CD4-positive, alpha-beta T cell treated with Interleukin-6 for 4 hours (primary cell): ENCODE data around the gene CORO1C.
"Not testable (repeated sequence)": the region's sequence is repeated elsewhere in the genome, so short reads cannot be mapped to it uniquely, and the experiment has no call there.

Source experiments
- DNase-seq: peaks from one replicate; pipeline ENCODE4 v3.0.0-alpha.2; 2020; ENCODE audit warnings: mixed read lengths

Gene CORO1C

DNA sequence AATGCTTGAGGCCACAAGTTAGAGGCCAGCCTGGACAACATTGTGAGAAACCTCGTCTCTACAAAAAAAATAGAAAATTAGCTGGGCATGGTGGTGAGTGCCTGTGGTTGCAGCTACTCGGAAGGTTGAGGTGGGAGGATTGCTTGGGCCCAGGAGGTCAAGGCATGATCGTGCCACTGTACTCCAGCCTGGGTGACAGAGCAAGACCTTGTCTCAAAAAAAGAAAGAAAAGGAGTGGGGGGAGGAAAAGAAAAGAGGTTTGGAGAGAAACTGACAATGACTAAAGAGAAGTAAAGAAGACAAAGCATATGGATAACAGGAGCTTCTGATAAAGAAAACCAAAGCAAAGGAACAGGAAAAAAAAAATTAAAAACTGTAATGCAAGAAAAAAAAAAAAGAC, 60.2 kb downstream of the CORO1C start:
- DNase-seq, result no peak

DNA sequence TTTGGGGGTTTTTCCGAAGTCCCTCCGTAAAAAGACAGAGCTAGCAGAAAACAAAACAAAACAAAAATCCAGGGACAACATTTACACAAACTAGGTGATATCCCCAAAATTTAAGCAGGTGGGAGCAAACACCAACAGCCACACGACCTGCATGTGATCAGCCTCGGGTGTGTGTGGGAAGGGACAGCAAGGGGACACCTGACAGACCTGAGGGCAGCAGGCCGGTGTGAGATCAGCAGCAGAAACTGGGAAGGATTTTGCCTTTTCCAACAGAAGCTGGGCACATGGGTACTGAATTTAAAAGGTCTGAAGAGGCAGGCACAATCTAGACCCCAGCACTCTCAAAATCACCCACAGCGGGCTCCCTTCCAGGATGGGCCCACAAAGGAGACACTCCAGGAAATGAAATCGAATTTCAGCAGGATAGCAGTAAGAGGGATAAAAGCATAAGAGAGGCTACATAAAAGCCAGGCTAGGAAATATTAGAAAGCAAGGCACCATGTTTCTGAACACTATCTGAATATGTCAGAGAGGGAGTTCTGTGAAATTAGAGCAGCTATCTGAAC, 61.2 kb downstream of the CORO1C start:
- DNase-seq, result no peak

DNA sequence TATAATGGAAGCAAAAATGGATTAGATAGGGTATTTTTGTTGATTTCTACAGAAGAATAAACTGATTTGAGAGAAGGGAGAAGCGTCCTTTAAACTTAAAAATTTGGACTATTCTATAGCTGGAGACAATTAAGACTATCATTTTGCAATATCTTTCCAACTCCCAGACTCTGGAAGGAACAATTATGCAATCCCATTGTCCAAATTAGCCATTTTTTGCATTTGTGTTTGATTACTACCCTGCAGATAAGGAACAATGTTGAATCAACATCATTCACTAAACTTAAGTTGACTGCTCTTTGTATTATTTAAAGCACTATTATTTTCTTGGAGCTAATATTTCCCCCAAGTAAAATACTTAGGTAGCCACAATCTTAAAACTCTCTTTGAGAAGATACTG, 62.8 kb downstream of the CORO1C start:
- no peak for DNase-seq

GRCh38 chr12:108668063-108668462, 63.3 kb downstream of the CORO1C start:
- DNase-seq, result no peak

- DNase-seq, result no peak
Measured at GRCh38 chr12:108667349-108667748, 64.0 kb downstream of the CORO1C start.

DNA sequence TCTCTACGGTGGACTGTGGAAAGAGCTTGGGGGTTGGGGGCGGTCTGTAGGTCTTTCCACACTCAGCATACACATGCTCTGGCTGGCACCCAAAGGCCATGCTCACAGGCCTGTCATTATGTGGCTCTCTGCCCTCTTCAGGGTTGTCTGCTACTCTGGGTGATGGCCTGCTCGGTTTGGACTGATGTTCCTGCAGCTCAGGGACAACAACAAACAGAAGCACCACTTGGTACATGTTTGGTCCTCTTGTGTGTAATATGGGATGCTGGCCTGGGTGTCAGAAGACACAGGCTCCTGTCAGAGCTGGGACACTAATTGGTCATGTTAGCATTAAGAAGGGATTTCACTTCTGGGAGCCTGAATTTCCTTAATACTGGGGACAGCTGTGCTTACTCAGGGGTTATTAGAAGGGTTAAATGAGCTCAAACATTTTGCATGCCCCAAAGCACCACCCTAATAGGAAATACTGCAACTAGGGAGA, 64.9 kb downstream of the CORO1C start:
- no peak for DNase-seq

DNA sequence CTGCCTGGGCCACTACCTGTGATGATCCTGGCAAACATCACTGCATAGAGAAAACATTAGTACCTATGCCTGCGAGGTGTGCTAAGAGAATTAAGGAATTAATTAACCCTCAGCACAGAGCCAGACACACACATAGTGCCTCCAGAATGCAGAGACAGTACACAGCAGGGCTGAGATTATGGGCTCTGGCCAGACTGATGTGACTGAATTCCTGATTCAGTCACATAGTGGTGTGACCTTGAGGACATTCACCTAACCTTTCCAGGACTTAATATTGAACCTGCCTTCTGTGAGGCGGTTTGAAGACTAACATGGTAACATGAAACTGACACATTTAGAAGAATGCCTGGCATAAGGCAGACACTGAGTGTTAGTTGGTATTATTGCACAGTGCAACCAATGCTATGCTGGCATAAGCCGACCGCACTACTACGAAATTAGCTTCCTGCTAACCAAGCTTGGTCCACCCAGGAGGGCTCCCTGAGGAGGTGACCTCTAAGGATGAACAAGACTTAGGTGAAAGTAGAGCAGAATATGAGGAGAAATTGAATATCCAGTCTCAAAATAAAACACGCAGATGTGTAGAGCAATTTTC, 65.6 kb downstream of the CORO1C start:
- no peak for DNase-seq

- peak; percentile 87 for DNase-seq
Measured at GRCh38 chr12:108664338-108665258, 66.7 kb downstream of the CORO1C start.

GRCh38 chr12:108663324-108664015, 67.8 kb downstream of the CORO1C start:
- DNase-seq, result no peak

DNA sequence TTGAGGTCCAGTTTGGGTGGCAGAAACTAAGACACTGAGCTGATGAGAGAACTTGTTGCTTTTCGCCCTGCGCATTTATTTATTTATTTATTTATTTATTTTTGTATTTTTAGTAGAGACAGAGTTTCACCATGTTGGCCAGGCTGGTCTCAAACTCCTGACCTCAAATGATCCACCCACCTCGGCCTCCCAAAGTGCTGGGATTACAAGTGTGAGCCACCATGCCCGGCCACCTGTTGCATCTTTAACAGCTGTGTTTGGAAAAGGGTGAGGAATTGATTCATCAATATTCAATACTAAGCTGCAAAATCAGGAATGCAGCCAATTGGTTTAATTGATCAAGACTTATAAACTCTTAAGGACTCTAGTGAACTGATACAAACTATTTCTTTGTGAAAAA, 73.2 kb downstream of the CORO1C start:
- not testable (repeated sequence) for DNase-seq

- DNase-seq, result no peak
Measured at GRCh38 chr12:108657130-108657745, 74.1 kb downstream of the CORO1C start.

- DNase-seq, result not testable (repeated sequence)
Measured at GRCh38 chr12:108656247-108656646, 75.1 kb downstream of the CORO1C start.

- DNase-seq, result not testable (repeated sequence)
Measured at GRCh38 chr12:108655812-108656175, 75.5 kb downstream of the CORO1C start.

GRCh38 chr12:108654622-108655021, 76.7 kb downstream of the CORO1C start:
- not testable (repeated sequence) for DNase-seq

- no peak for DNase-seq
Measured at GRCh38 chr12:108653922-108654321, 77.4 kb downstream of the CORO1C start.

DNA sequence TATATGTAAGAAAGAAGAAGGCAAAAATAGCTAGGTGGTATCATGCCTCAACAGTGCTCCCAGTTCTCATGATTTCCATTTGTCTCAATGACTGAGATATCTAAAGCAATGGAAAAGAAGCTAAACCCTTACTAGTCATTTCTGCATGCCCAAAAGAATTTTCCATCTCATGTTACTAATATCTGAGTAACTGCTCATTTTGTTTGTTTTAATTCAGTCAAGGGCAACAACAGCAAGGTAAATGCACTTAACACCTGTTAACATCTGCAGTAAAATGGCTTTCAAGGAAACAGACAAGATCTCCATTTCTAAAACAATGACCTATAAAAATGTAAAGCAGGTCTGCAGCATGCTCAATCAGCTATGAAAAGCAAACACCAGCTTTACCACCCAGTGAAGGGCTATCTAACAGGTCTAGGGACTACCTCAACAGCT, 78.2 kb downstream of the CORO1C start:
- no peak for DNase-seq

DNA sequence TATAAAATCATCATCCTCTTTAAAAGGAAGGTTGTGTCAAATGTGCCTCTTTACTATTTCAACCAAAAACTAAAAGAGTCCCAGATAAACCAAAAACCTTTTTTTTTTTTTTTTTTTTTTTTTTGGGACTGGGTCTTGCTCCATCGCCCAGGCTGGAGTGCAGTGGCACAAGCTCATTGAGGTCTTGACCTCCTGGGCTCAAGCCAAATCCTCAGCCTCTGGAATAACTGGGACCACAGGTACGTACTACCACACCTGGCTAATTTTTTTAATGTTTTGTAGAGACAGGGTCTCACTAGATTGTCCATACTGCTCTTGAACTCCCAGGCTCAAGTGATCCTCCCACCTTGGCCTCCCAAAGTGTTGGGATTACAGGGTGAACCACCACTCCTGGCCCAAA, 81.2 kb downstream of the CORO1C start:
- DNase-seq, result no peak

- DNase-seq, result no peak
Measured at GRCh38 chr12:108649669-108650068, 81.6 kb downstream of the CORO1C start.

- no peak for DNase-seq
Measured at GRCh38 chr12:108649126-108649525, 82.2 kb downstream of the CORO1C start.

- no peak for DNase-seq
Measured at GRCh38 chr12:108648371-108648770, 82.9 kb downstream of the CORO1C start.

- DNase-seq, result no peak
Measured at GRCh38 chr12:108647585-108648287, 83.6 kb downstream of the CORO1C start.
